Measurements from ENCODE around the gene VDR.

Gene VDR

GRCh38 chr12:47801904-47802246 lies 102.9 kb downstream of the VDR start:
- H3K27ac ChIP-seq (ENCODE audit: low read depth, low read length): no peak overlapping the region
- H3K4me1 ChIP-seq (ENCODE audit: control insufficient read depth, insufficient read depth, low read length, unreplicated experiment): peaks cover 26% of the 10 kb centered on the region
- H3K4me3 ChIP-seq (ENCODE audit: low read depth, low read length): no peak overlapping the region
- H3K79me2 ChIP-seq (ENCODE audit: control insufficient read depth, insufficient read depth, low read length, unreplicated experiment): peaks cover 85% of the 10 kb centered on the region
- H3K27me3 ChIP-seq (ENCODE audit: insufficient read depth, low read length): no peaks in the 10 kb centered on the region
- H3K36me3 ChIP-seq (ENCODE audit: insufficient read depth, low read length): peaks cover under 1% of the 10 kb centered on the region; the same call in 1 of the 2 replicates
- no peak overlapping the region for H2AFZ ChIP-seq (ENCODE audit: low read length, unreplicated experiment)

GRCh38 chr12:47801170-47801903 lies 103.5 kb downstream of the VDR start:
- H3K36me3 ChIP-seq (ENCODE audit: insufficient read depth, low read length): peaks cover 4% of the 10 kb centered on the region; the same call in 1 of the 2 replicates
- peaks cover 79% of the 10 kb centered on the region for H3K79me2 ChIP-seq (ENCODE audit: control insufficient read depth, insufficient read depth, low read length, unreplicated experiment)
- H3K4me3 ChIP-seq (ENCODE audit: low read depth, low read length): no peak overlapping the region
- no peak overlapping the region for H2AFZ ChIP-seq (ENCODE audit: low read length, unreplicated experiment)
- H3K4me1 ChIP-seq (ENCODE audit: control insufficient read depth, insufficient read depth, low read length, unreplicated experiment): peaks cover 26% of the 10 kb centered on the region
- H3K27me3 ChIP-seq (ENCODE audit: insufficient read depth, low read length): no peaks in the 10 kb centered on the region
- no peak overlapping the region for H3K27ac ChIP-seq (ENCODE audit: low read depth, low read length)

GRCh38 chr12:47800582-47800981 lies 104.2 kb downstream of the VDR start:
- no peak overlapping the region for H2AFZ ChIP-seq (ENCODE audit: low read length, unreplicated experiment)
- no peaks in the 10 kb centered on the region for H3K27me3 ChIP-seq (ENCODE audit: insufficient read depth, low read length)
- H3K36me3 ChIP-seq (ENCODE audit: insufficient read depth, low read length): peaks cover 4% of the 10 kb centered on the region; the same call in 1 of the 2 replicates
- H3K4me1 ChIP-seq (ENCODE audit: control insufficient read depth, insufficient read depth, low read length, unreplicated experiment): peaks cover 19% of the 10 kb centered on the region
- no peak overlapping the region for H3K27ac ChIP-seq (ENCODE audit: low read depth, low read length)
- H3K4me3 ChIP-seq (ENCODE audit: low read depth, low read length): no peak overlapping the region
- peaks cover 72% of the 10 kb centered on the region for H3K79me2 ChIP-seq (ENCODE audit: control insufficient read depth, insufficient read depth, low read length, unreplicated experiment)

GRCh38 chr12:47799357-47799955 lies 105.3 kb downstream of the VDR start:
- peaks cover 14% of the 10 kb centered on the region for H3K4me1 ChIP-seq (ENCODE audit: control insufficient read depth, insufficient read depth, low read length, unreplicated experiment)
- no peak overlapping the region for H2AFZ ChIP-seq (ENCODE audit: low read length, unreplicated experiment)
- H3K27me3 ChIP-seq (ENCODE audit: insufficient read depth, low read length): no peaks in the 10 kb centered on the region
- peaks cover 5% of the 10 kb centered on the region; the same call in 1 of the 2 replicates for H3K36me3 ChIP-seq (ENCODE audit: insufficient read depth, low read length)
- no peak overlapping the region for H3K27ac ChIP-seq (ENCODE audit: low read depth, low read length)
- no peak overlapping the region for H3K4me3 ChIP-seq (ENCODE audit: low read depth, low read length)
- peaks cover 60% of the 10 kb centered on the region for H3K79me2 ChIP-seq (ENCODE audit: control insufficient read depth, insufficient read depth, low read length, unreplicated experiment)

GRCh38 chr12:47798382-47798948 lies 106.3 kb downstream of the VDR start:
- Histone ChIP-seq H3K27me3 (ENCODE audit: insufficient read depth, low read length) (no peaks in the 10 kb centered on the region), H3K4me1 (ENCODE audit: control insufficient read depth, insufficient read depth, low read length, unreplicated experiment) (peaks cover 13% of the 10 kb centered on the region), H2AFZ (ENCODE audit: low read length, unreplicated experiment) (no peak overlapping the region), H3K4me3 (ENCODE audit: low read depth, low read length) (no peak overlapping the region), H3K79me2 (ENCODE audit: control insufficient read depth, insufficient read depth, low read length, unreplicated experiment) (peaks cover 51% of the 10 kb centered on the region), H3K27ac (ENCODE audit: low read depth, low read length) (no peak overlapping the region), H3K36me3 (ENCODE audit: insufficient read depth, low read length) (peaks cover 8% of the 10 kb centered on the region; the same call in 1 of the 2 replicates)

GRCh38 chr12:47797441-47797840 lies 107.4 kb downstream of the VDR start:
- Histone ChIP-seq H3K27me3 (ENCODE audit: insufficient read depth, low read length) (no peaks in the 10 kb centered on the region), H2AFZ (ENCODE audit: low read length, unreplicated experiment) (no peak overlapping the region), H3K27ac (ENCODE audit: low read depth, low read length) (no peak overlapping the region), H3K79me2 (ENCODE audit: control insufficient read depth, insufficient read depth, low read length, unreplicated experiment) (peaks cover 40% of the 10 kb centered on the region), H3K36me3 (ENCODE audit: insufficient read depth, low read length) (peaks cover 13% of the 10 kb centered on the region; the same call in 1 of the 2 replicates), H3K4me3 (ENCODE audit: low read depth, low read length) (no peak overlapping the region), H3K4me1 (ENCODE audit: control insufficient read depth, insufficient read depth, low read length, unreplicated experiment) (peaks cover 3% of the 10 kb centered on the region)

- H3K4me3 ChIP-seq (ENCODE audit: low read depth, low read length): no peak overlapping the region
These were observed 108.9 kb downstream of the VDR start for GRCh38 chr12:47795814-47796411.

GRCh38 chr12:47795121-47795813 lies 109.5 kb downstream of the VDR start:
- no peak overlapping the region for H3K4me3 ChIP-seq (ENCODE audit: low read depth, low read length)
- no peak overlapping the region for H2AFZ ChIP-seq (ENCODE audit: low read length, unreplicated experiment)
- H3K27me3 ChIP-seq (ENCODE audit: insufficient read depth, low read length): no peaks in the 10 kb centered on the region
- H3K4me1 ChIP-seq (ENCODE audit: control insufficient read depth, insufficient read depth, low read length, unreplicated experiment): no peaks in the 10 kb centered on the region
- H3K36me3 ChIP-seq (ENCODE audit: insufficient read depth, low read length): peaks cover 14% of the 10 kb centered on the region; the same call in 1 of the 2 replicates
- H3K79me2 ChIP-seq (ENCODE audit: control insufficient read depth, insufficient read depth, low read length, unreplicated experiment): peaks cover 19% of the 10 kb centered on the region
- no peak overlapping the region for H3K27ac ChIP-seq (ENCODE audit: low read depth, low read length)

More at GRCh38 chr12:47795814-47796411, 108.9 kb downstream of the VDR start:
- no peak overlapping the region for H3K27ac ChIP-seq (ENCODE audit: low read depth, low read length)
- H3K79me2 ChIP-seq (ENCODE audit: control insufficient read depth, insufficient read depth, low read length, unreplicated experiment): peaks cover 25% of the 10 kb centered on the region
- H3K36me3 ChIP-seq (ENCODE audit: insufficient read depth, low read length): peaks cover 14% of the 10 kb centered on the region; the same call in 1 of the 2 replicates
- no peaks in the 10 kb centered on the region for H3K27me3 ChIP-seq (ENCODE audit: insufficient read depth, low read length)
- H2AFZ ChIP-seq (ENCODE audit: low read length, unreplicated experiment): no peak overlapping the region
- no peaks in the 10 kb centered on the region for H3K4me1 ChIP-seq (ENCODE audit: control insufficient read depth, insufficient read depth, low read length, unreplicated experiment)

- Histone ChIP-seq H3K4me3 (ENCODE audit: low read depth, low read length) (no peak overlapping the region), H3K4me1 (ENCODE audit: control insufficient read depth, insufficient read depth, low read length, unreplicated experiment) (no peaks in the 10 kb centered on the region), H3K27ac (ENCODE audit: low read depth, low read length) (no peak overlapping the region), H3K36me3 (ENCODE audit: insufficient read depth, low read length) (peaks cover 14% of the 10 kb centered on the region; the same call in 1 of the 2 replicates), H3K79me2 (ENCODE audit: control insufficient read depth, insufficient read depth, low read length, unreplicated experiment) (peaks cover 13% of the 10 kb centered on the region), H3K27me3 (ENCODE audit: insufficient read depth, low read length) (no peaks in the 10 kb centered on the region), H2AFZ (ENCODE audit: low read length, unreplicated experiment) (no peak overlapping the region)
These were observed 110.1 kb downstream of the VDR start for GRCh38 chr12:47794679-47795078.

- peaks cover 26% of the 10 kb centered on the region; the same call in 1 of the 2 replicates for H3K36me3 ChIP-seq (ENCODE audit: insufficient read depth, low read length)
- no peaks in the 10 kb centered on the region for H3K79me2 ChIP-seq (ENCODE audit: control insufficient read depth, insufficient read depth, low read length, unreplicated experiment)
- H3K27me3 ChIP-seq (ENCODE audit: insufficient read depth, low read length): no peaks in the 10 kb centered on the region
- no peak overlapping the region for H3K27ac ChIP-seq (ENCODE audit: low read depth, low read length)
- H3K4me3 ChIP-seq (ENCODE audit: low read depth, low read length): no peak overlapping the region
- no peak overlapping the region for H2AFZ ChIP-seq (ENCODE audit: low read length, unreplicated experiment)
- H3K4me1 ChIP-seq (ENCODE audit: control insufficient read depth, insufficient read depth, low read length, unreplicated experiment): no peaks in the 10 kb centered on the region
These were observed 111.6 kb downstream of the VDR start for GRCh38 chr12:47793015-47793681.

All from ACC112 (cell line).